HFFc6 (cell line): ENCODE results near the gene DSG4. TPM values are rescaled to one million over a fixed set of nuclear protein-coding genes. Genes with fewer than 3 reads are reported as not detected.

Experiments
- DNase-seq: peaks from one replicate; pipeline ENCODE4 v3.0.0-alpha.2; 2018
- H3K27ac Mint-ChIP-seq: 2 replicates; pipeline ENCODE4 v1.8.0; 2020; ENCODE audit warnings: mild to moderate bottlenecking, mixed read lengths
- H3K27me3 Mint-ChIP-seq: 2 replicates; pipeline ENCODE4 v1.8.0; 2021; ENCODE audit warnings: mild to moderate bottlenecking, moderate library complexity, mixed read lengths; ENCODE audit not compliant: insufficient read depth
- H3K36me3 Mint-ChIP-seq: 2 replicates; pipeline ENCODE4 v1.8.0; 2021; ENCODE audit warnings: low read depth, mixed read lengths
- H3K4me1 Mint-ChIP-seq: 2 replicates; pipeline ENCODE4 v1.8.0; 2020; ENCODE audit warnings: low read depth, mixed read lengths
- H3K4me3 Mint-ChIP-seq: 2 replicates; pipeline ENCODE4 v1.8.0; 2020; ENCODE audit warnings: mild to moderate bottlenecking, moderate library complexity, mixed read lengths
- H3K9me3 Mint-ChIP-seq: 2 replicates; pipeline ENCODE4 v1.8.0; 2020; ENCODE audit warnings: mild to moderate bottlenecking, mixed read lengths
- CTCF ChIP-seq: fragments of 200-600 bp; sonication (generic); IDR thresholded peaks from 2 replicates; pipeline ENCODE4 v1.5.0; 2021; ENCODE audit warnings: antibody characterized with exemption, mild to moderate bottlenecking
- total RNA-seq, 6 experiments: library from RNA; stranded (reverse); fragmentation: NEBNext Ultra II Directional; extraction: Animal tissue kit (Norgen Biotek cat#: 25700); gene quantifications; 2 replicates in 1 of 6; 3 replicates in 5 of 6; pipeline ENCODE4 v1.2.3, GENCODE V29; 2021

The DSG4 gene
- total RNA-seq, 6 experiments from 2014 or later, result not detected

DNA sequence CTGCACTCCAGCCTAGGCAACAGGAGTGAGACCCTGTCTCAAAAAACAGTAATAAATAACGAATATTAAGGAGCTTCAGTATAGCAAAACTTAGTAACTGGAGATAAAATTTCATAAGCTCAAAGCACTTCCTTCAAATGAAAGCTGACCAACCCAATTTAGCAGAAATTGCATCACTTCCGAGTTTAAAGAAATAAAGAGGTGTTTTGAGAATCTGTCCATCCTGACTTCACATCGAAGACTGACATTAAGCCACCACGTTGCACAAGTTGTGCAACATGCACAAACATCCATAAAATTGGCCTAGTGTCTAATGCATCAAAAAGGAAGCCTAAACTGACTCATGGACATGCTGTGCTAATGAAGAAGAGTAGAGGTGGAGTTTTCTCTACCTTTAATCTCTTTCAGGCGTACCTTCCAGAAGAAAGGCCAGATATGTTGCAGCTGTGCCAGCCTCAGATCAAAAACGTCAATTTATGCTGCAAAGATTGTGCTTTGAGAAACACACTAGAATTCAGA lies 63.3 kb downstream of the DSG4 start:
- Mint-ChIP-seq H3K9me3 (peaks cover 6% of the 10 kb centered on the region), H3K27me3 (no peaks in the 10 kb centered on the region), H3K4me1 (no peaks in the 10 kb centered on the region), H3K36me3 (no peaks in the 10 kb centered on the region), H3K4me3 (no peak overlapping the region), H3K27ac (no peak overlapping the region)
- DNase-seq, result no peak
- no peak for TF ChIP-seq CTCF

GRCh38 chr18:31440787-31441186 lies 64.2 kb downstream of the DSG4 start:
- Mint-ChIP-seq H3K4me1 (no peaks in the 10 kb centered on the region), H3K36me3 (no peaks in the 10 kb centered on the region), H3K4me3 (no peak overlapping the region), H3K27me3 (no peaks in the 10 kb centered on the region), H3K27ac (no peak overlapping the region), H3K9me3 (peaks cover 6% of the 10 kb centered on the region)
- DNase-seq, result no peak
- no peak for TF ChIP-seq CTCF

DNA sequence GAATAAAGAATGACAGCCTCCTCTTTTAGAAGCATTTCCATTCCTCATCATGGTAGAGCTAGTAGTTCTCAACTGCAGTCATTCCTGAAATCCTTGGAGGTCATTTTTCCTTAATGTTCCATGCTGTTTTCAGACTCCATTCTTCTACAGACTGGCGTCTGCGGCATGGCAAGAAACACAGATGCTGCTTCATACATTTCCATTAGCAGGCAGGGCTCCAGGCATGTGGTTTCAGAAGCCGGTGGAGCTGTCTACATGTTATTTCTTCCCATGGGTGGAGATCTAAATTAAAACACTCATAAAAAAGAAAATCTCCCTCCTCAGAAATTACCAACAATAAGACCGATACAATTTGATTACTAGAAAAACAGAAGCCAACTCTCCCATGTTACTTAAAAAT lies 64.9 kb downstream of the DSG4 start:
- no peak for TF ChIP-seq CTCF
- Mint-ChIP-seq H3K27ac (no peak overlapping the region), H3K36me3 (no peaks in the 10 kb centered on the region), H3K27me3 (no peaks in the 10 kb centered on the region), H3K4me3 (no peak overlapping the region), H3K4me1 (no peaks in the 10 kb centered on the region), H3K9me3 (peaks cover 6% of the 10 kb centered on the region)
- no peak for DNase-seq

DNA sequence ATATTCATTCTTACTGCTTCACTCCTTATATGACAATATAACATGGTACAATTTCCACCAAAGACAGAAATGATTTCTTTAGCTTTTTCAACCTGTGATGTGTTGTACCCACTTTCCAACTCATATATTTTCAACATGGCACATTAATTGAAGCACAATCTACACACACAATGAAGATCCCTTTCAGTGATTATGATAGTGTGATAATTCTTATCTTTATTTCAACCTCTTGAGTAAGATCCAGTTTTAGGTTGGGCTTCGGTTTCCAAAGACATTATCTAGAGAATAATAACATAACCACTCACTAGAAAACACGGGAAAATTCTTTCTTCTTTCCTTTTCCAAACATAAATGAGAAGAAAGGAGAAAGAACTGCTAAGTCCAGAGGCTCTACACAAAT lies 67.6 kb downstream of the DSG4 start:
- no peak for DNase-seq
- Mint-ChIP-seq H3K27ac (no peak overlapping the region), H3K4me1 (no peaks in the 10 kb centered on the region), H3K9me3 (peaks cover 3% of the 10 kb centered on the region; the same call in 1 of the 2 replicates), H3K4me3 (no peak overlapping the region), H3K27me3 (no peaks in the 10 kb centered on the region; the same call in 1 of the 2 replicates), H3K36me3 (no peaks in the 10 kb centered on the region)
- TF ChIP-seq CTCF, result no peak

DNA sequence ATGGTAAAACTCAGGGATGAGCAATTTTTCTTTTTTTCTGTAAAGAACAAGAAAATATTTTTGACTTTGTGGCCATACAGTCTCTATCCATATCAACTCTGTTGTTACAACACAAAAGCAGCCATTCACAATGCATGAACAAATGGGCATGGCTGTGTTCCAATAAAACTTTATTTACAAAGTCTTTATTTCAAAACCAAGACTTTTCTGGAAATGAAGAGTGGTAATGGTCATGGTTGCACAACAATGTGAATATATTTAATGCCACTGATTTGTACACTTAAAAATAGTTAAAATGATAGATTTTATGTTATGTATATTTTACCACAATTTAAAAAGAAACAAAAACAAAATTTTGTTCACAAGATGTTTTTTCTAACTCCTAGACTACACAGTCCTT lies 69.3 kb downstream of the DSG4 start:
- H3K9me3 Mint-ChIP-seq, result peaks cover 14% of the 10 kb centered on the region
- no peaks in the 10 kb centered on the region; the same call in 1 of the 2 replicates for H3K27me3 Mint-ChIP-seq
- TF ChIP-seq CTCF, result no peak
- H3K4me1 Mint-ChIP-seq, result no peaks in the 10 kb centered on the region
- no peak for DNase-seq
- H3K36me3 Mint-ChIP-seq, result no peaks in the 10 kb centered on the region
- no peak overlapping the region for H3K27ac Mint-ChIP-seq
- no peak overlapping the region for H3K4me3 Mint-ChIP-seq

DNA sequence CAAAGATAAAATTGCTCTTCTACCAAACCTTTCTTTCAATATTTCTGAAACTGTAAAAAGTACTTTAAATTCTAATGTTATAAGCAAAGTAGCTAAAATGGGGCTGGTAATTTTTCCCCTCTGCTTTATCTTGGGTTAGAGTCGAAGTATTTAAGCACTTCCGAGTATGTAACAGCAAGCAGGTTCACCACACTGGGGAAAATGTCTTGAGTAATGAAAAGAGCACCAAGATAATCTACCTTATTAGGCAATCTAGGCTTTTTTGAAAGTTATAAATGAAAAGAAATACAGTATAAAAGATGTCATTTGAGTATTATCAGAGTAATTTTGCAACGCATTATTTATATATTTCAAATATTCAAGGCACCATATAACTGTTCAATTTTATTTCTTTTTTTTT lies 70.3 kb downstream of the DSG4 start:
- H3K36me3 Mint-ChIP-seq, result no peaks in the 10 kb centered on the region
- no peaks in the 10 kb centered on the region for H3K4me1 Mint-ChIP-seq
- H3K27me3 Mint-ChIP-seq, result no peaks in the 10 kb centered on the region; the same call in 1 of the 2 replicates
- no peak overlapping the region for H3K27ac Mint-ChIP-seq
- peaks cover 15% of the 10 kb centered on the region for H3K9me3 Mint-ChIP-seq
- no peak for TF ChIP-seq CTCF
- H3K4me3 Mint-ChIP-seq, result no peak overlapping the region
- DNase-seq, result no peak
